Endothelial cell of umbilical vein (primary cell): ENCODE results near the gene ZSWIM6. TPM values are rescaled to one million over a fixed set of nuclear protein-coding genes. Genes with fewer than 3 reads are reported as not detected.

Experiments
- BruUV-seq: library from RNA; stranded (reverse); fragments of 400-500 nt; replicated peaks from 2 replicates; lab custom pipeline; 2021; lab: Mats Ljungman, UMichigan
- CTCF ChIA-PET: fragments of 300-600, 350-600 bp; sonication (Branson Sonifier 250); formaldehyde crosslinking; loops from one replicate; lab custom pipeline; 2021; ENCODE audit warnings: antibody characterized with exemption, inconsistent platforms; lab: Charles Lee
- POLR2A ChIA-PET: fragments of 300-600, 350-600 bp; sonication (Branson Sonifier 250); formaldehyde crosslinking; loops from one replicate; lab custom pipeline; 2021; ENCODE audit warnings: antibody characterized with exemption, inconsistent platforms; lab: Charles Lee
- DNase-seq: peaks from one replicate; pipeline ENCODE4 v3.0.0-alpha.2; 2011; ENCODE audit warnings: low read depth, low spot score
- FAIRE-seq: peaks from 2 replicates; lab custom pipeline; 2011; peaks lifted over from hg19 to GRCh38; lab: Jason Lieb, UNC
- H2AFZ ChIP-seq: 2 replicates; pipeline ENCODE4 v1.6.0; 2012; ENCODE audit warnings: low read depth, low read length, control low read depth, inconsistent platforms
- H3K27ac ChIP-seq: 2 replicates; pipeline ENCODE4 v1.5.1; 2011; ENCODE audit warnings: low read depth, mild to moderate bottlenecking, control low read depth, low read length, moderate library complexity; ENCODE audit not compliant: insufficient read depth
- H3K27me3 ChIP-seq, 2 experiments: 2 replicates each; pipeline versions ENCODE4 v1.6.0 to v1.6.1; 2011; ENCODE audit warnings: low read length in 2 of 2, mixed read lengths in 1 of 2; ENCODE audit not compliant: control insufficient read depth in 2 of 2, insufficient read depth in 2 of 2
- H3K36me3 ChIP-seq, 2 experiments: 2 replicates in 1 of 2; 3 replicates in 1 of 2; pipeline ENCODE4 v1.5.1; 2011; ENCODE audit warnings: low read length in 2 of 2, mild to moderate bottlenecking in 1 of 2, moderate library complexity in 1 of 2; ENCODE audit not compliant: control insufficient read depth in 2 of 2, insufficient read depth in 2 of 2; ENCODE audit errors: extremely low read depth in 1 of 2
- H3K4me1 ChIP-seq: 3 replicates; pipeline ENCODE4 v1.5.1; 2011; ENCODE audit warnings: mild to moderate bottlenecking, low read length; ENCODE audit not compliant: control insufficient read depth, insufficient read depth; ENCODE audit errors: extremely low read depth
- H3K4me2 ChIP-seq: 2 replicates; pipeline ENCODE4 v1.6.1; 2011; ENCODE audit warnings: low read length, control low read depth, mixed read lengths; ENCODE audit not compliant: insufficient read depth
- H3K4me3 ChIP-seq, 3 experiments: fragments of 200-600 bp in 1 of 3; sonication (generic), shearing (Covaris generic) in 1 of 3; replicated peaks in 1 of 3; 2 replicates each; pipeline ENCODE4 v1.5.1; 2011 to 2016; ENCODE audit warnings: control low read depth in 3 of 3, low read length in 3 of 3, mild to moderate bottlenecking in 2 of 3, inconsistent platforms in 1 of 3, low read depth in 1 of 3, moderate library complexity in 1 of 3; ENCODE audit not compliant: insufficient read depth in 1 of 3
- H3K79me2 ChIP-seq: 2 replicates; pipeline ENCODE4 v1.6.0; 2012; ENCODE audit warnings: low read length, inconsistent platforms; ENCODE audit not compliant: control insufficient read depth, insufficient read depth
- H3K9ac ChIP-seq: replicated peaks from 2 replicates; pipeline ENCODE3; 2011; ENCODE audit warnings: low read length, control low read depth; ENCODE audit not compliant: insufficient read depth; ENCODE audit errors: extremely low read depth
- H3K9me1 ChIP-seq: replicated peaks from 3 replicates; pipeline ENCODE4 v1.6.0; 2011; ENCODE audit warnings: mild to moderate bottlenecking, low read length; ENCODE audit not compliant: control insufficient read depth, insufficient read depth; ENCODE audit errors: extremely low read depth
- H3K9me3 ChIP-seq: replicated peaks from 2 replicates; pipeline ENCODE4 v1.5.1; 2012; ENCODE audit warnings: low read length, inconsistent platforms; ENCODE audit not compliant: control insufficient read depth, insufficient read depth
- H4K20me1 ChIP-seq: replicated peaks from 2 replicates; pipeline ENCODE3; 2011; ENCODE audit warnings: mild to moderate bottlenecking, low read length; ENCODE audit not compliant: control insufficient read depth, insufficient read depth; ENCODE audit errors: extremely low read depth
- EZH2 ChIP-seq: IDR thresholded peaks from 2 replicates; pipeline ENCODE4 v1.6.1; 2012; ENCODE audit warnings: borderline replicate concordance, low read depth, mild to moderate bottlenecking, moderate library complexity, low read length, inconsistent platforms; ENCODE audit not compliant: severe bottlenecking
- FOS ChIP-seq: IDR thresholded peaks from 2 replicates; pipeline ENCODE4 v1.6.1; 2011; ENCODE audit warnings: mild to moderate bottlenecking, low read length, moderate library complexity, borderline replicate concordance; ENCODE audit not compliant: insufficient read depth
- GATA2 ChIP-seq: IDR thresholded peaks from 2 replicates; pipeline ENCODE4 v1.7.0; 2011; ENCODE audit warnings: low read depth, mild to moderate bottlenecking, moderate library complexity, mixed read lengths, low read length; ENCODE audit not compliant: insufficient read length, insufficient read depth
- JUN ChIP-seq: IDR thresholded peaks from 2 replicates; pipeline ENCODE4 v1.6.1; 2011; ENCODE audit warnings: borderline replicate concordance, low read depth; ENCODE audit not compliant: insufficient read length, insufficient read depth
- MYC ChIP-seq: IDR thresholded peaks from one replicate; pipeline ENCODE4 v1.6.1; 2011; ENCODE audit warnings: mild to moderate bottlenecking, low read depth, low read length
- POLR2A ChIP-seq: IDR thresholded peaks from 2 replicates; pipeline ENCODE4 v1.6.1; 2012; ENCODE audit warnings: low read depth, mild to moderate bottlenecking, control low read depth, low read length
- POLR2AphosphoS5 ChIP-seq: IDR thresholded peaks from 2 replicates; pipeline ENCODE4 v1.6.1; 2012; ENCODE audit warnings: low read depth, mild to moderate bottlenecking, control low read depth, low read length, moderate library complexity; ENCODE audit not compliant: insufficient read depth
- dilution Hi-C: fragments of 300-500 bp; cut with MboI; formaldehyde crosslinking; loops from one replicate; pipeline ENCODE4 v1.15.0; 2019; ENCODE audit warnings: low sequenced_read_pairs; ENCODE audit not compliant: extremely low pct_ligation_motif_present
- intact Hi-C: fragments of 100-400 bp; cut with micrococcal nuclease; formaldehyde crosslinking; loops from one replicate; pipeline ENCODE4 v1.10.0; 2022
- polyA plus RNA-seq, 4 experiments: library from polyadenylated mRNA; depleted of rRNA in 3 of 4; stranded (reverse) in 3 of 4; unstranded in 1 of 4; fragments of >200 nt; gene quantifications; 2 replicates each; pipeline versions ENCODE4 v1.2.1 to v1.2.3, GENCODE V29; 2011 to 2012; ENCODE audit warnings: missing spikeins in 1 of 4
- total RNA-seq: library from RNA; stranded (reverse); gene quantifications from 2 replicates; pipeline ENCODE4 v1.2.3, GENCODE V29; 2021
- TF ChIP-seq, protein P1 (sequence below): IDR thresholded peaks from 2 replicates; pipeline ENCODE4 v1.6.1; 2011; ENCODE audit not compliant: insufficient read depth, insufficient read length
- TF ChIP-seq, protein P2 (sequence below), 2 donors: IDR thresholded peaks; 1 replicate in 1 of 2; 2 replicates in 1 of 2; pipeline ENCODE4 v1.5.1; 2011; ENCODE audit warnings: low read length in 2 of 2, mild to moderate bottlenecking in 2 of 2, moderate library complexity in 2 of 2, control low read depth in 1 of 2, inconsistent platforms in 1 of 2, low read depth in 1 of 2; ENCODE audit not compliant: insufficient read depth in 1 of 2; ENCODE audit errors: extremely low read depth in 1 of 2

Gene ZSWIM6
- total and polyA plus RNA-seq, 2 donors (not counting 3 experiments of a cell fraction or from before 2014, with no cell fraction given) = 14.9 to 25.3 TPM

DNA sequence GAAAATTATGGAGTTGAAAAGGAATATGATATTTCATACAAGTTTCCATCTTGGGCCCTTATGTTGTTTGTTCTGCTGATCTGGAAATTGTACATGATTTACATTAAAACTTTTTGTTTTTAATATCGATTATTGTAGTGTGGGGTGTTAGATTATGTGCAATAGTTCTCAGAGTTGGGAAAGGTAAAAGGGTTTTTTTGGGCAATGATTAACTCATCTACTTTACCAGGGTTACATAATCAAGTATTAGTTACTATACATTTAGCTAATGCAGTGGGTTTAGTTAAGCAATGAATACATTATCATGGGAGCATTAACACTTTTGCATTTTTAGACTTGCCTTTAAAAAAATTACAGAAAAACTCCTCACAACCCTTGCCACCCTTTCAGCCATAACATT is 134.0 kb downstream of the ZSWIM6 start:
- intact Hi-C loops = no loop called here
- dilution Hi-C loops = no loop called here
- POLR2A ChIA-PET = no interaction called here
- H3K9ac ChIP-seq = no peak overlapping the region
- CTCF ChIA-PET = interaction anchor here (1.1 to 1.8 kb wide), 4 partner anchors 11 to 60 kb away, joined by 4 to 9 read pairs (median 4); no protein-coding TSS in a partner anchor
- H3K79me2 ChIP-seq = peaks cover 94% of the 10 kb centered on the region
- H3K4me3 ChIP-seq = no peak overlapping the region
- FAIRE-seq (no peak), DNase-seq (no peak)
- no peaks in the 10 kb centered on the region for H3K9me1 ChIP-seq
- H3K4me2 ChIP-seq = no peak overlapping the region
- no peak overlapping the region for H2AFZ ChIP-seq
- no peak overlapping the region for H3K27ac ChIP-seq
- peaks cover 33% of the 10 kb centered on the region for H4K20me1 ChIP-seq
- H3K4me1 ChIP-seq = no peaks in the 10 kb centered on the region
- TF ChIP-seq EZH2 (no peak), GATA2 (no peak), MYC (no peak), JUN (no peak), POLR2A (no peak), POLR2AphosphoS5 (no peak), FOS (no peak)
- TF ChIP-seq, protein P1, sequence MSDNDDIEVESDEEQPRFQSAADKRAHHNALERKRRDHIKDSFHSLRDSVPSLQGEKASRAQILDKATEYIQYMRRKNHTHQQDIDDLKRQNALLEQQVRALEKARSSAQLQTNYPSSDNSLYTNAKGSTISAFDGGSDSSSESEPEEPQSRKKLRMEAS = no peak
- TF ChIP-seq, protein P2, sequence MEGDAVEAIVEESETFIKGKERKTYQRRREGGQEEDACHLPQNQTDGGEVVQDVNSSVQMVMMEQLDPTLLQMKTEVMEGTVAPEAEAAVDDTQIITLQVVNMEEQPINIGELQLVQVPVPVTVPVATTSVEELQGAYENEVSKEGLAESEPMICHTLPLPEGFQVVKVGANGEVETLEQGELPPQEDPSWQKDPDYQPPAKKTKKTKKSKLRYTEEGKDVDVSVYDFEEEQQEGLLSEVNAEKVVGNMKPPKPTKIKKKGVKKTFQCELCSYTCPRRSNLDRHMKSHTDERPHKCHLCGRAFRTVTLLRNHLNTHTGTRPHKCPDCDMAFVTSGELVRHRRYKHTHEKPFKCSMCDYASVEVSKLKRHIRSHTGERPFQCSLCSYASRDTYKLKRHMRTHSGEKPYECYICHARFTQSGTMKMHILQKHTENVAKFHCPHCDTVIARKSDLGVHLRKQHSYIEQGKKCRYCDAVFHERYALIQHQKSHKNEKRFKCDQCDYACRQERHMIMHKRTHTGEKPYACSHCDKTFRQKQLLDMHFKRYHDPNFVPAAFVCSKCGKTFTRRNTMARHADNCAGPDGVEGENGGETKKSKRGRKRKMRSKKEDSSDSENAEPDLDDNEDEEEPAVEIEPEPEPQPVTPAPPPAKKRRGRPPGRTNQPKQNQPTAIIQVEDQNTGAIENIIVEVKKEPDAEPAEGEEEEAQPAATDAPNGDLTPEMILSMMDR (IDR thresholded peaks at IDR 0.05; ENCODE audit: extremely low read depth in 1 of 2, insufficient read depth in 1 of 2, low read depth in 1 of 2, low read length in 2 of 2) = no peak
- H3K9me3 ChIP-seq = no peaks in the 10 kb centered on the region
- no peaks in the 10 kb centered on the region for H3K36me3 ChIP-seq
- no TSS peak for BruUV-seq
- H3K27me3 ChIP-seq = no peaks in the 10 kb centered on the region
